ENCODE results near the gene HIPK4. TPM values are rescaled to one million over a fixed set of nuclear protein-coding genes. Genes with fewer than 3 reads are reported as not detected.
A peak's percentile ranks its signal among the peaks of the same experiment; 100 is the strongest.

The HIPK4 gene
- total and polyA plus RNA-seq, 9 of the 15 experiments (the other 6 are each of a cell fraction or from before 2014, with no cell fraction given) = 0.06 to 0.09 TPM; not detected in 7

GRCh38 chr19:40416918-40417642 lies 27.1 kb upstream of the HIPK4 start (continued):
- TF ChIP-seq CTCFL (IDR thresholded peaks at IDR 0.05; ENCODE audit: borderline replicate concordance, insufficient read depth, low read depth, low read length, poor library complexity, severe bottlenecking) (no peak), ARID1B (IDR thresholded peaks at IDR 0.05) (peak; percentile 95), MTA2 (IDR thresholded peaks at IDR 0.05; ENCODE audit: low read depth) (peak; percentile 66), SMARCA4 (IDR thresholded peaks at IDR 0.05) (peak; percentile 98), TRIM28 (IDR thresholded peaks at IDR 0.05) (peak; percentile 53; the same call in 1 of the 2 replicates), BCOR (IDR thresholded peaks at IDR 0.05) (peak; percentile 86), CUX1 (CRISPR knock-in tag; IDR thresholded peaks at IDR 0.05) (no peak), NR2F6 (CRISPR knock-in tag; IDR thresholded peaks at IDR 0.05) (no peak), RBM22 (IDR thresholded peaks at IDR 0.05; ENCODE audit: low read depth, low read length, poor library complexity, severe bottlenecking) (no peak), KLF16 (IDR thresholded peaks at IDR 0.05) (peak; percentile 25; the same call in 1 of the 2 replicates), KLF1 (tag; IDR thresholded peaks at IDR 0.05) (no peak), DLX4 (CRISPR knock-in tag; IDR thresholded peaks at IDR 0.05) (no peak), ARID3B (CRISPR knock-in tag; IDR thresholded peaks at IDR 0.05; ENCODE audit: borderline replicate concordance) (0 out of 2 replicates have a peak, but pooled peaks have one; percentile 27), ZFP1 (CRISPR knock-in tag; IDR thresholded peaks at IDR 0.05) (no peak), FOXA3 (CRISPR knock-in tag; conservative IDR thresholded peaks at IDR 0.05 in 1 of 2, IDR thresholded peaks at IDR 0.05 in 1 of 2) (peak in 1 of 2 experiments; percentile 56; a peak in 1 of 4 replicates), TRIM25 (IDR thresholded peaks at IDR 0.05; ENCODE audit: borderline replicate concordance) (no peak)

Measured in K562 (cell line).